Pancreas (tissue), 10 donors: Measurements from ENCODE around the gene GALM. TPM values are rescaled to one million over a fixed set of nuclear protein-coding genes. Genes with fewer than 3 reads are reported as not detected.

Experiments
- ATAC-seq, 4 donors: fragments of 200-7000 bp; cut with Tn5 transposase; one replicate each; pipeline versions ENCODE4 v1.8.0 to v1.9.1; 2020; ENCODE audit warnings: mild to moderate bottlenecking in 4 of 4, moderate library complexity in 4 of 4
- DNase-seq, 6 donors: peaks; one replicate each; pipeline ENCODE4 v3.0.0-alpha.2; 2020
- FAIRE-seq: peaks from 2 replicates; lab custom pipeline; 2012; peaks lifted over from hg19 to GRCh38; lab: Jason Lieb, UNC
- H3K27ac ChIP-seq, 4 donors: fragments of 200-600 bp; sonication (generic); 1 replicate in 3 of 4; 2 replicates in 1 of 4; pipeline versions ENCODE4 v1.5.0 to v1.8.0; 2020
- H3K27me3 ChIP-seq, 4 donors: fragments of 200-600 bp; one replicate each; pipeline ENCODE4 v1.8.0; 2021
- H3K36me3 ChIP-seq, 3 donors: fragments of 200-600 bp; sonication (generic) in 1 of 3; one replicate each; pipeline versions ENCODE4 v1.5.0 to v1.8.0; 2020 to 2021
- H3K4me1 ChIP-seq, 3 donors: fragments of 200-600 bp; one replicate each; pipeline ENCODE4 v1.8.0; 2021
- H3K4me3 ChIP-seq, 4 donors: fragments of 200-600 bp; sonication (generic) in 2 of 4; one replicate each; pipeline versions ENCODE4 v1.5.0 to v1.8.0; 2020 to 2021
- H3K9me3 ChIP-seq, 4 donors: fragments of 200-600 bp; one replicate each; pipeline ENCODE4 v1.8.0; 2021
- WGBS, 2 donors: extraction: QIAGEN DNeasy Blood & Tissue Kit; methylation state at CpG; one replicate each; pipeline ENCODE4 v1.1.7; 2013; 5-methylcytosine and 5-hydroxymethylcytosine counted together
- intact Hi-C, 3 donors: fragments of 100-400 bp; cut with DNase I; formaldehyde crosslinking; loops; one replicate each; pipeline versions ENCODE4 v1.11.1 to v1.14.2; 2022
- polyA plus RNA-seq, 2 donors: library from polyadenylated mRNA; stranded (reverse); fragments of 200-250 nt; gene quantifications; one replicate each; pipeline ENCODE4 v1.2.3, GENCODE V29; 2013
- total RNA-seq, 6 donors: library from RNA; stranded (reverse); fragmentation: NEBNext Ultra II Directional in 4 of 6; extraction: Animal tissue kit (Norgen Biotek cat#: 25700) in 4 of 6; gene quantifications; one replicate each; pipeline versions ENCODE4 v1.2.1 to v1.2.4, GENCODE V29; 2021 to 2023
- TF ChIP-seq, protein P1 (sequence below), 4 donors: fragments of 200-600 bp; sonication (generic) in 3 of 4; IDR thresholded peaks; one replicate each; pipeline versions ENCODE4 v1.5.0 to v1.8.0; 2021; ENCODE audit warnings: antibody characterized with exemption in 4 of 4
- donor health status: healthy with polysubstance abuse.
- donor health status: DM: no; HTN: no; CAD: no; lungs with moderate emphysema.
- donor health status: DM: no; HTN: no; CAD: no.
- donor health status: control.
- donor health status: control.
- donor health status: Bipolar disorder and iron deficiency.
- donor health status: DM: yes; HTN: yes; CAD: no.
- donor health status: DM: no; HTN: no; CAD: no.
- donor health status: DM: no; HTN: no; CAD: no.
- donor health status: DM: yes; HTN: yes; CAD: no.

The GALM gene
- total and polyA plus RNA-seq, 8 donors: 5.4 to 10.9 (median 7.4) TPM

- intact Hi-C loops: no loop called here
- 92 to 95% methylated on average over 12 of the region's 12 CpGs for WGBS, 2 donors
- no peak overlapping the region for H3K27ac ChIP-seq
- H3K4me3 ChIP-seq: no peak overlapping the region
- DNase-seq: no peak
- FAIRE-seq: no peak
- ATAC-seq: no peak
- H3K36me3 ChIP-seq: no peaks in the 10 kb centered on the region
- H3K27me3 ChIP-seq: no peaks in the 10 kb centered on the region
- no peaks in the 10 kb centered on the region for H3K9me3 ChIP-seq
- peaks cover 0 to 2% (median 0%) of the 10 kb centered on the region in 3 donors for H3K4me1 ChIP-seq
- TF ChIP-seq, protein P1, sequence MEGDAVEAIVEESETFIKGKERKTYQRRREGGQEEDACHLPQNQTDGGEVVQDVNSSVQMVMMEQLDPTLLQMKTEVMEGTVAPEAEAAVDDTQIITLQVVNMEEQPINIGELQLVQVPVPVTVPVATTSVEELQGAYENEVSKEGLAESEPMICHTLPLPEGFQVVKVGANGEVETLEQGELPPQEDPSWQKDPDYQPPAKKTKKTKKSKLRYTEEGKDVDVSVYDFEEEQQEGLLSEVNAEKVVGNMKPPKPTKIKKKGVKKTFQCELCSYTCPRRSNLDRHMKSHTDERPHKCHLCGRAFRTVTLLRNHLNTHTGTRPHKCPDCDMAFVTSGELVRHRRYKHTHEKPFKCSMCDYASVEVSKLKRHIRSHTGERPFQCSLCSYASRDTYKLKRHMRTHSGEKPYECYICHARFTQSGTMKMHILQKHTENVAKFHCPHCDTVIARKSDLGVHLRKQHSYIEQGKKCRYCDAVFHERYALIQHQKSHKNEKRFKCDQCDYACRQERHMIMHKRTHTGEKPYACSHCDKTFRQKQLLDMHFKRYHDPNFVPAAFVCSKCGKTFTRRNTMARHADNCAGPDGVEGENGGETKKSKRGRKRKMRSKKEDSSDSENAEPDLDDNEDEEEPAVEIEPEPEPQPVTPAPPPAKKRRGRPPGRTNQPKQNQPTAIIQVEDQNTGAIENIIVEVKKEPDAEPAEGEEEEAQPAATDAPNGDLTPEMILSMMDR (IDR thresholded peaks at IDR 0.05): no peak
Observed at GRCh38 chr2:38649176-38649728, 16.7 kb upstream of the GALM start.

- WGBS, 2 donors: 82 to 89% methylated on average over 6 of the region's 6 CpGs
- DNase-seq: no peak
- Histone ChIP-seq H3K27ac (no peak overlapping the region), H3K4me1 (peaks cover 0 to 2% (median 0%) of the 10 kb centered on the region in 3 donors), H3K27me3 (no peaks in the 10 kb centered on the region), H3K9me3 (no peaks in the 10 kb centered on the region), H3K36me3 (no peaks in the 10 kb centered on the region), H3K4me3 (no peak overlapping the region)
- ATAC-seq: no peak
- FAIRE-seq: no peak
- TF ChIP-seq, protein P1 (IDR thresholded peaks at IDR 0.05): no peak
- intact Hi-C loops: no loop called here
Observed at GRCh38 chr2:38650012-38650411, 15.9 kb upstream of the GALM start.

GRCh38 chr2:38650717-38651116 is 15.2 kb upstream of the GALM start:
- Histone ChIP-seq H3K4me1 (peaks cover 0 to 2% (median 0%) of the 10 kb centered on the region in 3 donors), H3K4me3 (no peak overlapping the region), H3K9me3 (no peaks in the 10 kb centered on the region), H3K27ac (no peak overlapping the region), H3K36me3 (no peaks in the 10 kb centered on the region), H3K27me3 (no peaks in the 10 kb centered on the region)
- DNase-seq (no peak), ATAC-seq (no peak), FAIRE-seq (no peak)
- TF ChIP-seq, protein P1 (IDR thresholded peaks at IDR 0.05): no peak
- intact Hi-C loops: no loop called here
- 91 to 100% methylated on average over 2 of the region's 2 CpGs for WGBS, 2 donors

DNA sequence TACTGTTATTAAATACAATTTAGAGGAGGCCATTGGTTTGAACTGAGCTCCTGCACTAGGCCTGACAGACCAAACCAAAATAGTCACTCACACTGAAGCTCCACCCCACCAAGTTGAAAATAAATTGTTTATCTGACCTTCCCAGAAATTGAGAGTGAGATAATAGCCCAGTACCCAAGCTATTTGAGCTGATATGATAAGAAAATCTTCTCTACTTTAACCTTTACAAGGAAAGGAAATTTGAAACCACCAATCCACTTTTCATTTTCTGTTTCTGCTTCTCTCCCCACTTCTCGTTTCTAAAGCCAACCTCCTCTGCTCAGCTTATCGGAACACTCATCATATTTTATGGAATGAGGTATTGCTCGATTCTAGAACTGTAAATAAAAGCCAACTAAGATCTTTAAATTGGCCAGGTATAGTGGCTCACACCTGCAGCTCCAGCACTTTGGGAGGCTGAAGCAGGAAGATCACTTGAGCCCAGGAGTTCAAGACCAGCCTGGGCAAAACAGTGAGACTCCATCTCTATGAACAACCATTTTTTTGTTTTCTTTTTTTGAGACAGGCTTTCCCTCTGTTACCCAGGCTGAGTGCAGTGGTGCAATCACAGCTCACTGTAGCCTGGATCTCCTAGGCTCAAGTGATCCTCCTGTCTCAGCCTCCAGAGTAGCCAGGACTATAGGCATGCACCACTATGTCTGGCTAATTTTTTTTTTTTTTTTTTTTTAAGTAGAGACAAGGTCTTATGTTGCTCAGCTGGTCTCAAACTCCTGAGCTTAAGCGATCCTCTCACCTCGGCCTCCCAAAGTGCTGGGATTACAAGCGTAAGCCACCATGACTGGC is 13.3 kb upstream of the GALM start:
- WGBS, 2 donors: 66 to 70% methylated on average over 6 of the region's 6 CpGs
- DNase-seq (no peak), ATAC-seq (peak in 3 of 4 donors; percentile 31 to 74 (median 31)), FAIRE-seq (no peak)
- intact Hi-C loops: no loop called here
- H3K4me1 ChIP-seq: peaks cover 0 to 2% (median 0%) of the 10 kb centered on the region in 3 donors
- H3K36me3 ChIP-seq: no peaks in the 10 kb centered on the region
- H3K27me3 ChIP-seq: no peaks in the 10 kb centered on the region
- no peak overlapping the region for H3K4me3 ChIP-seq
- H3K9me3 ChIP-seq: no peaks in the 10 kb centered on the region
- TF ChIP-seq, protein P1 (IDR thresholded peaks at IDR 0.05): no peak
- H3K27ac ChIP-seq: peak overlapping the region in 1 of 4 donors; percentile 50

DNA sequence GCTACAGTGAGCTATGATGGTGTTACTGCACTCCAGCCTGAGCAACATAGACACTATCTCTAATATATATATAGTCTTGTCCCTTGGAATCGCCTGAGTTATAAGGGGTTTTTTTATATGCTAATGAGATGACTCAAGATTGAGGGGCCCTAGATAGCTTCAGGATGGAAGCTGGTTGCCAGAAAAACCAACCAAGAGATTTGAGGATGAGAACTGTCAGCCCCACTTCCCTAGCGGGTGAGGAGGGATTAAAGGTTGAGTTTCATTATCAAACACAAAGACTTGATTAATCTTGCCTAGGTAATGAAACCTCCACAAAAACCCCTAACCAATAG is 12.6 kb upstream of the GALM start:
- intact Hi-C loops: no loop called here
- no peaks in the 10 kb centered on the region for H3K9me3 ChIP-seq
- H3K4me3 ChIP-seq: no peak overlapping the region
- no peak for DNase-seq
- no peak overlapping the region for H3K27ac ChIP-seq
- no peak for ATAC-seq
- TF ChIP-seq, protein P1 (IDR thresholded peaks at IDR 0.05): no peak
- peaks cover 0 to 2% (median 0%) of the 10 kb centered on the region in 3 donors for H3K4me1 ChIP-seq
- no peaks in the 10 kb centered on the region for H3K27me3 ChIP-seq
- WGBS, 2 donors: 91 to 93% methylated on average over 2 of the region's 2 CpGs
- H3K36me3 ChIP-seq: no peaks in the 10 kb centered on the region
- no peak for FAIRE-seq
